OCI-LY3 (cell line): ENCODE results near the gene HOXD13.

Experiments
- H2AFZ ChIP-seq: fragments of 200-600, 300-600 bp; shearing (Covaris generic); 2 replicates; pipeline ENCODE4 v1.6.0; 2014; ENCODE audit warnings: antibody characterized with exemption, low read depth, low read length
- H3K27ac ChIP-seq: fragments of 200-600, 300-600 bp; sonication (generic); 2 replicates; pipeline ENCODE4 v1.5.1; 2014; ENCODE audit warnings: mild to moderate bottlenecking, low read length, moderate library complexity, mixed read lengths
- H3K27me3 ChIP-seq: fragments of 200-600, 300-600 bp; sonication (generic); 2 replicates; pipeline ENCODE4 v1.6.1; 2014; ENCODE audit warnings: low read depth, low read length, mixed read lengths
- H3K36me3 ChIP-seq: fragments of 200-600, 300-600 bp; sonication (generic); replicated peaks from 2 replicates; pipeline ENCODE3; 2014; ENCODE audit warnings: low read depth, low read length, mixed read lengths
- H3K4me1 ChIP-seq: fragments of 300-600, 200-600 bp; sonication (generic); 2 replicates; pipeline ENCODE4 v1.6.1; 2014; ENCODE audit warnings: low read length, mixed read lengths
- H3K4me2 ChIP-seq: fragments of 200-600, 300-600 bp; sonication (generic); 2 replicates; pipeline ENCODE4 v1.6.1; 2014; ENCODE audit warnings: low read length, mixed read lengths
- H3K4me3 ChIP-seq: fragments of 300-600, 200-600 bp; sonication (generic); 2 replicates; pipeline ENCODE4 v1.5.1; 2014; ENCODE audit warnings: antibody characterized with exemption, mild to moderate bottlenecking, low read length, moderate library complexity
- H3K79me2 ChIP-seq: fragments of 300-600, 200-600 bp; shearing (Covaris generic); 2 replicates; pipeline ENCODE4 v1.6.1; 2014; ENCODE audit warnings: mild to moderate bottlenecking, low read length, mixed read lengths
- H3K9ac ChIP-seq: fragments of 300-600, 200-600 bp; shearing (Covaris generic); 2 replicates; pipeline ENCODE4 v1.6.0; 2014; ENCODE audit warnings: mild to moderate bottlenecking, low read length, moderate library complexity
- H3K9me3 ChIP-seq: fragments of 200-600, 300-600 bp; shearing (Covaris generic); 2 replicates; pipeline ENCODE4 v1.6.1; 2014; ENCODE audit warnings: low read length, mixed read lengths; ENCODE audit not compliant: insufficient read depth
- H4K20me1 ChIP-seq: fragments of 200-600, 300-600 bp; sonication (generic); 2 replicates; pipeline ENCODE4 v1.6.1; 2016; ENCODE audit warnings: low read length, mixed read lengths; ENCODE audit not compliant: insufficient read depth
- CTCF ChIP-seq: fragments of 200-600, 300-600 bp; sonication (generic); IDR thresholded peaks from 2 replicates; pipeline ENCODE4 v1.5.1; 2014; ENCODE audit warnings: antibody characterized with exemption, low read length, low read depth
- EZH2phosphoT487 ChIP-seq: fragments of 200-600 bp; shearing (Covaris generic); IDR thresholded peaks from 2 replicates; pipeline ENCODE4 v1.6.1; 2018; ENCODE audit warnings: antibody characterized with exemption, mixed run types, low read depth

The HOXD13 gene

DNA sequence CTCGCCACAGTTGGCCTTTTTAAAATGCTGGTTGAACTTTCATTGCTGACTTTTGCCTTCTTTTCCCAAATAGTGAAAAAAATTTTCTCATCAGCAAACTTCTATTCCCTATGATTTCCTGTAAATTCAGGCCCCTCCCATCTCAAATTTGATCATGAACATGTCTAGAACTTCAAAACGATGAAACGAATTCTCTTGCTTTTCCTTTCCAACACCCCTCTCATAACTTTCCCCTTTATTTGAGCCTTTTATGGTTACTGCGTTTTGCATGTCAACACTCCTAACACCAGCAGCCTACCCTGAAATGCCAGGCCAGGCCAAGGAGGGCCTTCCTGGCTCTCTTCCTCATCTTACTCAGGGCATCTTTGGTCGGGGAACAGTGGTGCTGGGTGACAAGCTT, 1.7 kb upstream of the HOXD13 start:
- no peaks in the 10 kb centered on the region for H3K9me3 ChIP-seq
- H2AFZ ChIP-seq, result no peak overlapping the region
- TF ChIP-seq CTCF (no peak), EZH2phosphoT487 (no peak)
- H3K9ac ChIP-seq, result no peak overlapping the region
- no peaks in the 10 kb centered on the region for H3K36me3 ChIP-seq
- no peaks in the 10 kb centered on the region for H3K4me1 ChIP-seq
- no peaks in the 10 kb centered on the region for H3K79me2 ChIP-seq
- no peak overlapping the region for H3K4me2 ChIP-seq
- no peak overlapping the region for H3K4me3 ChIP-seq
- no peaks in the 10 kb centered on the region; the same call in 1 of the 2 replicates for H3K27me3 ChIP-seq
- no peak overlapping the region for H3K27ac ChIP-seq
- no peaks in the 10 kb centered on the region for H4K20me1 ChIP-seq

DNA sequence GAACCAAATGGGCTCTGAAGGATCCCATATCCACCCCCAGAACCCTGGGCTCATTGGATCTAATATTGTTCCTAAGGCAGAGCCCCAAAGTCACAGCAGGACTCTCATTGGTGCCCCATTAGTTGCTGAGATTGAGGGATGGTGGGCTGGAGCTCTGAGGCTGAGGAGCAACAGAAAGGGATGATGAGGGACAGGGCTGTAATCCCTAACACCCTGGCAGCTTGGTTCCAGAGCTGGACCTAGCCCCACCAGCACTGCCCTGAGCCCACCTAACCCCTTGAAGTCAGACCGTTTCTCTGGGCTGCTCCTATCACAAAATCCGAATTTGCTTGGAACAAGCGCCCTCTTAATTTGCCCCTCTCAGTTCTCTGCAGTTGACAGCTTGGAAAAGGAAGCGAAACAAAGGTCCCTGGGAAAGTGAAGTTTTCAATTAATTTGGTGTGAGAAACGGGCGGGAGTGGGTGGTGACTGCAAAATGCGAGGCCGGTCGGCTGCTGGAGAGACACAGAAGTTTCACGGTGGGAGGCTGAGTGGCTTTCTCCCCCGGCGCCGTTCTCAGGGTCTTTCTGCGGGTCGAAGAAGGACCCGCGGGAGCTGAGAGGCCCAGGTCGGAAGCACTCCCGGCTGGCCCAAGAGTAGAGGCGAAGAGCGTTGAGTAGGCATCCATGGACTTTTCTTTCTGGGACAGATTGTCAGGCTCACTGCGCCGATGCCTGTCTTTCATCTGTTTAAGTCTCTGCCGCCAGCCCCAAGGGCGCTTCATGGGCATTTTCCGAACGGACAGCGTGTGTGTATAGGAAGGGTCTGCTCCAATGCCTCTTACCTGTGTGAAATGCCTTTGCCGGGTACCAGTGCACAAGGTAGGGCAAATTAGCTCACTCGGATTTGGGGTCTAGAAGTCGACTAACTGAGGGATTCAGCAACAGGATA, 927 bp upstream of the HOXD13 start:
- H3K9ac ChIP-seq, result no peak overlapping the region
- no peak overlapping the region for H3K27ac ChIP-seq
- no peaks in the 10 kb centered on the region for H4K20me1 ChIP-seq
- no peak overlapping the region for H3K4me2 ChIP-seq
- H3K36me3 ChIP-seq, result no peaks in the 10 kb centered on the region
- no peaks in the 10 kb centered on the region; the same call in 1 of the 2 replicates for H3K27me3 ChIP-seq
- H3K4me3 ChIP-seq, result no peak overlapping the region
- no peaks in the 10 kb centered on the region for H3K79me2 ChIP-seq
- H2AFZ ChIP-seq, result no peak overlapping the region
- peaks cover 2% of the 10 kb centered on the region; the same call in 1 of the 2 replicates for H3K4me1 ChIP-seq
- TF ChIP-seq CTCF (no peak), EZH2phosphoT487 (no peak)
- H3K9me3 ChIP-seq, result no peaks in the 10 kb centered on the region

GRCh38 chr2:176093145-176093897, 800 bp downstream of the HOXD13 start:
- no peaks in the 10 kb centered on the region for H3K9me3 ChIP-seq
- no peaks in the 10 kb centered on the region for H3K36me3 ChIP-seq
- H3K9ac ChIP-seq, result no peak overlapping the region
- H4K20me1 ChIP-seq, result no peaks in the 10 kb centered on the region
- no peak overlapping the region for H2AFZ ChIP-seq
- H3K4me3 ChIP-seq, result no peak overlapping the region
- H3K4me1 ChIP-seq, result peaks cover 7% of the 10 kb centered on the region
- H3K4me2 ChIP-seq, result no peak overlapping the region
- H3K27me3 ChIP-seq, result no peaks in the 10 kb centered on the region; the same call in 1 of the 2 replicates
- no peaks in the 10 kb centered on the region for H3K79me2 ChIP-seq
- no peak for TF ChIP-seq CTCF
- no peak for TF ChIP-seq EZH2phosphoT487
- no peak overlapping the region for H3K27ac ChIP-seq

GRCh38 chr2:176093898-176094249, 1.4 kb downstream of the HOXD13 start:
- Histone ChIP-seq H3K9ac (no peak overlapping the region), H3K4me2 (no peak overlapping the region), H3K79me2 (no peaks in the 10 kb centered on the region), H3K27me3 (no peaks in the 10 kb centered on the region; the same call in 1 of the 2 replicates), H4K20me1 (no peaks in the 10 kb centered on the region), H3K9me3 (no peaks in the 10 kb centered on the region), H3K27ac (no peak overlapping the region), H2AFZ (no peak overlapping the region), H3K4me1 (peaks cover 7% of the 10 kb centered on the region), H3K4me3 (no peak overlapping the region), H3K36me3 (no peaks in the 10 kb centered on the region)
- TF ChIP-seq EZH2phosphoT487, result no peak
- no peak for TF ChIP-seq CTCF
